Esophagus muscularis mucosa (tissue), 3 donors: ENCODE results near the gene DNASE1L1.

Source experiments
- POLR2A ChIP-seq: fragments of 450-650 bp; IDR thresholded peaks from one replicate; pipeline ENCODE4 v1.6.1; 2017; ENCODE audit warnings: antibody characterized with exemption, moderate library complexity, mild to moderate bottlenecking, low read depth
- POLR2AphosphoS5 ChIP-seq, 2 donors: sonication (generic); formaldehyde crosslinking; IDR thresholded peaks; one replicate each; pipeline ENCODE4 v1.6.1; 2017; ENCODE audit warnings: antibody characterized with exemption in 2 of 2
- TF ChIP-seq, protein P1 (sequence below), 3 experiments: fragments of 200-600 bp in 2 of 3; fragments of 450-650 bp in 1 of 3; sonication (generic) in 2 of 3; IDR thresholded peaks; one replicate each; pipeline ENCODE4 v1.5.1; 2017 to 2019; ENCODE audit warnings: antibody characterized with exemption in 3 of 3, mild to moderate bottlenecking in 2 of 3, moderate library complexity in 1 of 3

DNA sequence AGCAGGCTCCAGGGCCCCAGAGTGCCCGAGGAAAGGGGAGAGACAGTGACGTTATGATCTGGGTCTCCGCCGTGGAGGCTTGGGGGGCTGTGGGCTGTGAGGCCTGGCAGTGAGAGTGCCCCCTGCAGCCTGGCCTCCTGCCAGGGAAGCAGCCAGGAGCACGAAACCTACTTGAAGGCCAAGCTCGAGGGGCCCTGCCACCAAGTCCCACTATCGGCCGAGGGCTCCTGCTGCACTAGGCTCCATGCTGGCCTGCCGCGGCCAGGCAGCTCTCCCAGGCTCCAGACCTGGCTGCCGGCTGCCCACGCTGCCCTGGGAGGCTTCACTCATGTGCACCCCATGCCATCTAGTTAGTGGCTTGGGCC, 53.3 kb downstream of the DNASE1L1 start:
- TF ChIP-seq, protein P1, sequence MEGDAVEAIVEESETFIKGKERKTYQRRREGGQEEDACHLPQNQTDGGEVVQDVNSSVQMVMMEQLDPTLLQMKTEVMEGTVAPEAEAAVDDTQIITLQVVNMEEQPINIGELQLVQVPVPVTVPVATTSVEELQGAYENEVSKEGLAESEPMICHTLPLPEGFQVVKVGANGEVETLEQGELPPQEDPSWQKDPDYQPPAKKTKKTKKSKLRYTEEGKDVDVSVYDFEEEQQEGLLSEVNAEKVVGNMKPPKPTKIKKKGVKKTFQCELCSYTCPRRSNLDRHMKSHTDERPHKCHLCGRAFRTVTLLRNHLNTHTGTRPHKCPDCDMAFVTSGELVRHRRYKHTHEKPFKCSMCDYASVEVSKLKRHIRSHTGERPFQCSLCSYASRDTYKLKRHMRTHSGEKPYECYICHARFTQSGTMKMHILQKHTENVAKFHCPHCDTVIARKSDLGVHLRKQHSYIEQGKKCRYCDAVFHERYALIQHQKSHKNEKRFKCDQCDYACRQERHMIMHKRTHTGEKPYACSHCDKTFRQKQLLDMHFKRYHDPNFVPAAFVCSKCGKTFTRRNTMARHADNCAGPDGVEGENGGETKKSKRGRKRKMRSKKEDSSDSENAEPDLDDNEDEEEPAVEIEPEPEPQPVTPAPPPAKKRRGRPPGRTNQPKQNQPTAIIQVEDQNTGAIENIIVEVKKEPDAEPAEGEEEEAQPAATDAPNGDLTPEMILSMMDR (IDR thresholded peaks at IDR 0.05), result no peak
- TF ChIP-seq POLR2A, result no peak
- no peak for TF ChIP-seq POLR2AphosphoS5 (IDR thresholded peaks at IDR 0.05)
